ENCODE data around the gene RSBN1L. TPM values are rescaled to one million over a fixed set of nuclear protein-coding genes. Genes with fewer than 3 reads are reported as not detected.

Gene RSBN1L
- total RNA-seq, 1 donor from 2014 or later, result 18.3 TPM

GRCh38 chr7:77806425-77806824 is 110.2 kb downstream of the RSBN1L start:
- no peak for DNase-seq (ENCODE audit: low spot score)

- no peak for DNase-seq (ENCODE audit: low spot score)
Measured at GRCh38 chr7:77808517-77808916, 112.3 kb downstream of the RSBN1L start.

GRCh38 chr7:77811516-77812289 is 115.4 kb downstream of the RSBN1L start:
- no peak for DNase-seq (ENCODE audit: low spot score)

- no peak for DNase-seq (ENCODE audit: low spot score)
Measured at GRCh38 chr7:77812290-77812685, 116.0 kb downstream of the RSBN1L start.

GRCh38 chr7:77813180-77813579 is 116.9 kb downstream of the RSBN1L start:
- DNase-seq (ENCODE audit: low spot score), result no peak

GRCh38 chr7:77819021-77819420 is 122.8 kb downstream of the RSBN1L start:
- DNase-seq (ENCODE audit: low spot score), result no peak

GRCh38 chr7:77820967-77821366 is 124.7 kb downstream of the RSBN1L start:
- no peak for DNase-seq (ENCODE audit: low spot score)

GRCh38 chr7:77822269-77822668 is 126.0 kb downstream of the RSBN1L start:
- no peak for DNase-seq (ENCODE audit: low spot score)

GRCh38 chr7:77823787-77824186 is 127.5 kb downstream of the RSBN1L start:
- DNase-seq (ENCODE audit: low spot score), result no peak

GRCh38 chr7:77824636-77825035 is 128.4 kb downstream of the RSBN1L start:
- no peak for DNase-seq (ENCODE audit: low spot score)

- DNase-seq (ENCODE audit: low spot score), result no peak
Measured at GRCh38 chr7:77825131-77825530, 128.9 kb downstream of the RSBN1L start.

- DNase-seq (ENCODE audit: low spot score), result no peak
Measured at GRCh38 chr7:77826300-77826699, 130.0 kb downstream of the RSBN1L start.

- no peak for DNase-seq (ENCODE audit: low spot score)
Measured at GRCh38 chr7:77827999-77828398, 131.7 kb downstream of the RSBN1L start.

GRCh38 chr7:77830649-77831355 is 134.5 kb downstream of the RSBN1L start:
- no peak for DNase-seq (ENCODE audit: low spot score)

- no peak for DNase-seq (ENCODE audit: low spot score)
Measured at GRCh38 chr7:77831481-77831880, 135.2 kb downstream of the RSBN1L start.

GRCh38 chr7:77831953-77832352 is 135.7 kb downstream of the RSBN1L start:
- DNase-seq (ENCODE audit: low spot score), result no peak

Other genes starting within 250 kb of the RSBN1L start
- gene PTPN12, start 159.2 kb upstream of the RSBN1L start, total RNA-seq, result 50.4 TPM
- gene TMEM60, start 102.0 kb downstream of the RSBN1L start, total RNA-seq, result 12.2 TPM
- 11.3 TPM for gene PHTF2, start 102.3 kb downstream of the RSBN1L start, total RNA-seq